RPMI8226 (cell line): ENCODE measurements around the gene IQGAP2.

Experiments used
- DNase-seq: peaks from one replicate; pipeline ENCODE4 v3.0.0-alpha.2; 2015

IQGAP2 gene

DNA sequence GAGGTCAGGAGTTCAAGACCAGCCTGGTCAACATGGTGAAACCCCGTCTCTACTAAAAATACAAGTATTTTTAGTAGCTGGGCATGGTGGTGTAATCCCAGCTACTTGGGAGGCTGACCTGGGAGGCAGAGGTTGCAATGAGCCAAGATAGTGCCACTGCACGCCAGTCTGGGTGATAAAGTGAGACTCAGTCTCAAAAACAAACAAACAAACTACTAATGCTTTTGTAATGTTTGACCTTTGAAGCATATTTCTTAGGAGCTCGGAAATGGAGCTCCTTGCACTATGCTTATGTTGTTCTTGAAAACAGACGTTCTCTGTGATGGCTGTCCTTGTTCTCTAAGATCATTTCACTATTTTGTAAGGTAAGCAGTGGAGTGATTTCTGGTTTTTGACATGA is 214.1 kb downstream of the IQGAP2 start:
- DNase-seq = no peak

DNA sequence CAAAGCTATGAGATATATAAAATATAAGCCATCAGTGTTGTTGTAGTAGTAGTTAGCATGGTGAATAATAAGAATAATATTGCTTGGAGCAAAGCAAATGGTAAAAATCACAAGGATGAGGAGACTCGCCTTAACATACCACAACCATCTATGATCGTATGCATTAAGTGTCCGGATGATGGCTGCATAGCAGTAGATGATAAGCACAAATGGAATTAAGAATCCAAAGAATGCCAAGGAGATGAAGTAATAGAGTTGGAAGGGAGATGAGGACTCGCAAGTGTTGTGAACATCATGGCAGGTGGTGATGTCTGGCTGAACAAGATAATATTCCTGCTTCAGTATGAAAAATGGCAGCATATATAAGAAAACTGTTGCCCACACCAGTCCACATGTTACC is 214.6 kb downstream of the IQGAP2 start:
- DNase-seq = no peak

DNA sequence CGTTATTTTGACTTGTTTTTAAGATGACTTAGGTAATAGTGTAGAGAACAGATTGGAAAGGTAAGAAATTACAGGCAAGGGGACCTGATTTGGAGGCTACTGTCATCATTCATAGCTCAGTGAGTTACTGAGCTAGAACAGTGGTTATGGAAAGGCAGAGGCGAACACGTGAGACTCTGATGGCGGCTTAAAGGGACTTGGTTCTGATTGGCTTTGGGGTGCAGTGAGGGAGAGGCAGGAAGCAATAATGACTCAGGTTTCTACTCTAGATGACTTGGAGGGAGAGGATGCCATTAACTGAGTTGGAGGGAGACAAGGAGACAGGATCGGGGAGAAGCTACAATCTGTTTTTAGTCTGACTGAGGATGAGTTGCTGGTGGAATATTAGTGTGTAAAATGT is 217.1 kb downstream of the IQGAP2 start:
- no peak for DNase-seq

DNA sequence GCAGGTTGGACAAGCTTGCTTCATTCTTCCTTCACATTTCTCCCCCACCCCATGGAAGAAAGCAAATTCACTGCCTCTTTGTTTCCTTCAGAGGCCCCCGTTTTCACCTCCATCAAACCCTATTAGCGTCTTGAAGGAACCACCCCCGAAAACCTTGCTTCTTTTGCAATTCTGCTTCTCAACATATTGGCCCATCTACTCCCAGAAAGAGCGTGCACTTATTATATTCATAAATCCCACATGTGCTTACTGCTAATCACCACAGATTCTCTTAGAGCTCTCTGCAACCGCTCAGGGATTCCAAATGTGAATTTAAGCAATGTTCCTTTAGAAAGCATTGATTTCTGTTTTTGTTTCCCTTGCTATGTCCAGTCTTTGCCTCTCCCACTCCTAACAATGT is 219.0 kb downstream of the IQGAP2 start:
- no peak for DNase-seq

DNA sequence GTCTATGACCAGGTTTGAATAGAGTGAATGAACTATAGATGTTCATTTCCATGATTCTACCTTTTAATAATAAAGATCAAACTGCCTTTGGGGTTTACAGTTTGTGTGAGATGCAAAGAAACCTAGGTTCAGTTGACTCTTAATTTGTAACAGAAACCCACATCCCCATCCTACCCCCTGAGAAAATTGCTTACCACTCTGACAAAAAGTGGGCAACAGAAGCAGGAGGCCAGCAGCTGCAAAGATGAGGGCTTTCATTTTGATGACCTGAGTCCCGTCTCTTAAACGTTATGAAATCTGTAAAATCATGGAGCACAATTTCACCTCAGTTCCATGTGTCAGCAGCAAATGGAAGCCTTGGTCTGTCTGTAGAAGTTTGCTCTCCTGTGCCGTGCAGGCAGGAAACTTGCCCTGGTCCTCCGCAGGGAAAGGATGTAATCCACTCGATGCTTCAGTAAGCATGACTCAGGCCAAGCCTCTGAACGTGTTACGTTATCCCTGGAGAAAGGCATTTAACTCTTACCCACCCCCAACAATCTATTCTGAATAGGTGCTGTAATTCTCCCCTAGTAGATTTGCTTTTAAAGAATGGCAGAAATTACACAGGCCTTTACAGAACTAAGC is 220.0 kb downstream of the IQGAP2 start, which contains the start of gene F2RL2:
Gene F2RL2, minus strand, starts transcription at position 431 of the 624 bp plus-strand sequence. Its CDS starts 173 bp downstream, at position 258.
- no peak for DNase-seq

DNA sequence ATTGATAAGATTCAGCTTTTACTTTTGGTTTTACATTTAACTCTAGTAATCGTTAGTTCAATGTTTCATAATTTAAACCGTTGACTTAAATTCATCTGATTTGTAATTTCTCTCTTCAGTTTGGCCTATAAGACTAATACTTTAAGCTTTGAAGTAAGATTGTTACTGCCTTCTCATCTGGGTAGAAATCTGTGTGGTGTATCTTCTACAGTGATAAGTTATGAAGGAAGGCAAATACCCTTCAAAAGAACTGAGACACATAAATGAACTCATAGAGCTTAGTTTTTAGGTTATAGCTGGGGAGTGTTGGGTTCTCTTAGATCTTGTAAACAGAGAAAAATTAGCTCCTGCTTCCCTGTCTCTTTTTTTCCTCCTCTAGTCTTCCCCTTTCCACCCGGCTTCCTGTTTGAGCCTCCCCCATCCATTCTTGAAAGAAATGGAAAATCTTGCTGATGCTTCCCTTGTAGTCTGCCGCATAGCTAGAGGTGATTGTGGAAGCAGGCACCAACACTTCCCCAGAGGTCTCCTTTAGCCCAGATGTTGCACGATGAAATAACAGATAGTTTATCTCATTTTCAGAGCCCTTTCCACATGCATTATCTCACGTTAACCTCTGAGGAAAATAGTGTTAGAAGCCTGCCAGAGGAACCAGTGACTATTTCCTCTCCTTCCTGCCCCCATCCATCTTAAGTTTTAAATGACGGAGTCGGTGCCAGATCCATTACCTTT is 222.2 kb downstream of the IQGAP2 start:
- DNase-seq = no peak

DNA sequence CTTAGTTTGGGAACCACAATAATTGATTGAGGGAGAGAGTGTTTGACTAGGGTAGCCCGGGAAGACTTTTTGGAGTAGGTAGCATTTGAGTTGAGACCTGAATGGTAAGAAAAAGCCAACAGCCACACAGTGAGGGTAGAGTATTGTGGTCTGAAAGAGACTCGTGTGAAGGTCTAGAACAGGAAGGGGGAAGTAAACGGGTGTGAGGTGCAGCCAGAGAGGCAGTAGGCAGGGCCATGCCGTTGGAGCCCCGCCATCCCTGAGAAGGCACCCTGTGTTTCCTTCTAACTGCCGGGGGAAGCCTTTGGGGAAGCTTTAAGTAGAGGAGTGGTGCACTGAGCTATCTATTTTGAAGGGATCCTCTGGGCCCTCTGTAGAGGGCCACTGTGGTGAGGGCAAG is 223.7 kb downstream of the IQGAP2 start:
- DNase-seq = no peak

DNA sequence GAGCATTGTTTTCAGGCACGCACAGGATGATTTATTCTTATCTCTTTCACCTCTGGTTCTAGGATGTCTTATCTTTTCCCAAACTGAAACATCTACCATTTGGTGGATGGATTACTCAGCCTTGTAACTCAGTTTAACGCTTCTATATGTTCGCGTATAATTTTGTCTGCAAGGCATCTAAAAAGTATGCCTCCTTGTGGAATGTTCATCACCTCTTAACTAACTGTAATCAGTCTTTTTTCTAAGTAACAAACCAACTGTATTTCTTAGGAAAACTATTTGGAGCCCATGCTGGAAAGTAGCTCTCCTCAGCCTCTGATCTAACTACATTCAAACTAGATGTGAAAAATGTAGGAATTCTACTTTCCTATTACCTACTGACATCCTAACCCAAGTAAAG is 231.6 kb downstream of the IQGAP2 start:
- DNase-seq = no peak

DNA sequence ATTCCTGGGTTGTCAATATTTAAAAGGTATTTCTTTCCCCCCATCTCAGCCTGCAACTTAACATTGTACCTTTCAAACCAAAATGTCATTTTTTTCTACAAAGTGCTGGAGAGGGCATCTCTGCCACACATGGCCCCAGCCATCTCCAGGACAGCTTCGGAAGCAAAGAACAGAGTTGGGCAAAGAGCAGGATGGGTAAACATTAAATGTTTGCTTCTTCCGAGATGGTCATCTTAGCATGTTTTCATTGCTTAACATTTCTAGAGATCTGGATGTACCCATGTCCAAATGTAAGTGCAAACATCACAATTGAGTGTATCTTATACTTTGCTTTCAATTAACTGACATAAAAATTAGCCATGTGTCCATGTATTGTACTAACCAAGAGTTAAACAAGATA is 234.4 kb downstream of the IQGAP2 start:
- DNase-seq = no peak

DNA sequence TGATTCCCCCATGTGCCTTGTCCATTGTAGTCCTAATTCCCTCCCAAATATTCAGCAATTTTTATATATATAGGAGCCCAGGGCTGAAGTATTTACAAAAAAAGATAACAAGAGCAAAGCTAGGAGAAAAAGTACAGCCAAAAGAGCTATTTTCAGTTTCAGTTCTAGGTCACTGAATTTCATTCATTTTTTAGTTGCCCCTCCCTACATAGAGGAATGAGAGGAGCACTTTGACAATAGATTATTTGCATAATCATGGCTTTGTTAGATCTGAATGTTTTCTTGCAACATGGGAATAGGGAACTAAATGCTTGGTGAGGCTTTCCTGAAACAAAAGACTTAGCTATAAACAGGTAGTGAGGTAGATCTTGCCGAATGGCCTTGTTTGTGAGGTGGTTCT is 235.4 kb downstream of the IQGAP2 start:
- peak; percentile 18 for DNase-seq

DNA sequence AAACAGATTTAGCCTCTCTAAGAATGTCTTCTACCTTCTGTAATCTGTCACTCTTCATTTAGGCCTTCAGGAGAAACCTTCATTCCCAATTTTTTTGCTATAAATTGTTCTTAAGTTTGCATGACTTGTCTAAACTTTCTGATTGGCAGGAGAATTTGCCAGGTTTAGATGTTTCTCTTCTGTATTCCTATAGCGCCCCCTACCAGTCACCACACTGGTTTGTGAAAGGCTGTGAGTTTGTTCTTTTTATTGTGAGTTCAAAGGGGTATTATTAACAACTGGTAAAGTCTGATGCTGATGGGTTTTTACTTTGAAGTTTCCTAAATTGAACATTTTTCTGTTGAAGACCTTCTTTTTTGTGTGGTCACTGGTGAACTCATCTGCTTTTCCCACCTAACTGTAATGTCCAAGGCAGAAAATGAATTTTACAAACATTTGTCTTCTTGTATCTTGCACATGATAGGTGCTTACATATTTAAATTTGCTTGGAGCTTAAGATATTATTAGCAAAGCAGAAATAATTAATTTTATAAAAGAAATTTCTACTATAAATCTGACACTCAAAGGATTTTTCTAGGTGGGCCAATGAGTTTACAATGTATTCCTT is 238.5 kb downstream of the IQGAP2 start:
- DNase-seq = peak; percentile 83

DNA sequence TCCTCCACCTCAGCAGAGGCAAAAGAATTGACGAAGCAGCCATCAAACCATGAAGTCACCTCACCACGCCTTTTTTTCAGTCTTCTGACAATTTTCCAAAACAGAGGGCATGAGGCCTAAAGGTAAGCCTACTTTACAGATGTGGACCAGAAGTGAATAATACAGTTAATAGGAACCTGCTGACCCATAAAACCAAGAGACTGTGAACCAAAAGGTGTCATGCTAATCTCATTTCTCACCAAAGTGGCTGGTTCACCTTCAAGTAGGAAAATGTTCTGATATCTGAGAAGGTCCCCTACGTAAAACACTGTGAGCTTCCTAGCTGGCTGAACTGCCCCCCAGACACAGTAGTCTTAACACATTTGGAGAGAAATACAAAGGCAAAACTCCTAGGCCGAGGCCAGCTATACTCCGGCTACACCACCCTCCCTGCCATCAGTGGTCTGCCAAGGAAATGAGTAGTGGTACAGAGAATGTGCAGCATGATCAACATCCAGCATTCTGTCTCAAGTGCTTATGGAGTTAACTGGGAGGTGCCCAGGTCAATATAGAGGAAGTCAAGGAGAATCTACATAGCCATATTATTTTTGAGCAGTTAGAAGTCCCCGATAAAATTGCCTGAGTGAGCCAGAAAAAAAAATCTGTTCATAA is 239.4 kb downstream of the IQGAP2 start:
- no peak for DNase-seq

DNA sequence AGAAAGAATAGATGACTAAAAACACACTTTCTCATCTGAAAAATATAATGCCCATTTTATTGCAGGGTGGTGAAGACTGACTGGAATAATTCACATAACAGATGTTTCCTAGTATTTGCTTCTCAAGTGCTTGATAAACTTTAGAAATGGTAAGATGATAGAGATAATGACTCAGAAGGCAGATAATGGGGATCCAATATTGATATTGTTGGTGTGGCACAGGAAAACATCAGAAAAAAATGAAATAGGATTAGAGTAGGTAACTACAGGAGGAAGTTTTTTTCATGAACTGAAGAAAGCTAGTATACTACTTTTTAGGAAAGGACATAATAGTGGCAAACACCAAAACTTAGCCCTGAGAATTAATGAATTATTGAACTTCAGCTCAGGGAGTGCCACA is 240.3 kb downstream of the IQGAP2 start:
- no peak for DNase-seq

DNA sequence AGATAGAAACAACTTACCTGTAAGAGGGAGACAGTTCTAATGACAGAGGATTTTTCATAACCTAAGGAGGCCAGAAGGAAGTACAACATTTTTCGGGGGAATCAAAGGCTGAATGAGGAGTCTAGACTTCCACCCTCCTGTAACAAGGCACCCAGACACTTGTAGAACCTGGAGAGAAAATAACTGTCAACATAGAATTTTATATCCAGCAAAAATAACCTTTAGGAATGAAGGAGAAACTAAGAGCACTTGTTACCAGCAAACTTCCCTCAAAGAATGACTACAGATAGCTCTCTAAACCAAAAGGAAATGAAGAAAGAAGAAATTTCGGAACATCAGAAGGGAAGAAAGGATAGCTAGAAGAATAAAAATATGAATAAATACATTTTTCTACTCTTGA is 246.1 kb downstream of the IQGAP2 start:
- no peak for DNase-seq

DNA sequence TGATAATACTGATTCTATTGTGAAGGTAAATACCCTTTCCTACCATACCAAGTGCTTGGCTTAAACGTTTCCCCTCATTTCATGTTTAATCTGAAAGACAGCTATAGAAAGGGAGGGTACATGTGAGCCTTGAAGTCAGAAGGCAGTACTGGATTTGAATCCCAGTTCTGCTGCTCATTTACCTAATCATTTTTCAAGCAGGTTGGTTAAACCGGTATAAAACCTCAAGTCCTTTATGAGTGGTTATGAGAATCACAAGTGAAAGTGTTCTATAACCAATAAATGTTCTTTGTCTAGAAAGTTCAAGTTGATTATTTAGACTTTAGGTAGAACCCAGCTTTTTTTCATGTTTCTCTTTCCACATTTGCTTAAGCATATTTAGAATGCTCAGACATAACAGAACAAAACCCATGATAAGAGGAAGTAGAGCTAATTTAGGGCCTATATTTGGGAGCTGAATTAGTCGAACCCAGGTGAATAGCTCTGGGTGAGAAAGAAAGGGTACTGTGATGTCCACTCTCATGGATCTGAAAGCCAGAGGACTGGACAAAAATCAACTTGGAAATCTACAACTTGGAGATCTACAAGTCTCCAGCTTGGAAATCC is 249.8 kb downstream of the IQGAP2 start:
- DNase-seq = no peak

DNA sequence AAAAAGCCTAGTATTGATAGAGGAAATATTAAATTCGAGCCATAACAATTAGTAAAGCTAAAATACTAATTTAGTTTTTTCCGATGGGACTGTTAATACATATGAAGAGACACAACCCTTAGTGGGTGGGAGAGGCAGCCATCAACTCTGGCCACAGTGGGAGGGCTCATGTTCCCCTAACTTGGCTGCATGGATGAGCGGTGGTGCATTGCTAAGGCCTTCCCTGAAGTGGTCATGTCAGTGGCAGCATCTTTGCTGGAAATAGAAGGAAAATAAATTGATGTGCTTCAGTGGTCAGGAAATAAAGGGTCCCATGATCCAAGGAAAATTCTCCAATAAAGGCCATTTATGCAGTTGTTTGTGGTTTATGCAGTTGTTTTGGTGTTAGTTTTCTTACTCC is 254.0 kb downstream of the IQGAP2 start:
- no peak for DNase-seq

DNA sequence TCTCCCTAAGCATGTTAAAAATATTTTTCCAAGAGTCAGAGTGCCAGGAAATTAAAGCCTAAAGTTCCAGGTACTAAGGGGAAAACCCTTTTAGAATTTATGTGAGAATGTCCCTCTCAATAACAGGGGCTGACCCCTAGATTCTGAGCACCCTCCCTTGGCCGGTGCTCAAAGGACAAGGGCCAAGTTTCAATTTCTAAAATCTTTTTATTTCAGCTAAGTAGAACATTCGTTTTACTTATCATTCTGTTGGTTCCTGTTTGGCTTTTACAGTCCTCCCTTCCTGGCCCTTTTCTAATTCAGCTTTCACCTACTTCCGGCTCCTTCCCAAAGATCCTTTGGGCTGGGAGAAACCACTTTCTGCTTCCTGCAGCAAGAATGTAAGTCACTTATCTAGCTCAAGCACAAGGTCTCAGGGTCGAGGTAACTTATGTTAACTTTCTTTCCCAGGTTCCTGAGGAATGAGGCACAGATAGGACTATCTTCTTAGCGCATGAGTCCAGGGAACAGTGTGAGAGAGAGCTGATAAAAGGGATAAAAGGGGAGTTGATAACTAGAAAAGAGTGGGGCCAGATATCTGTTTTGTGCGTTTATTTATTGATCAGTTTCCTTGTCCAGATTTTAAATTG is 254.7 kb downstream of the IQGAP2 start:
- no peak for DNase-seq

DNA sequence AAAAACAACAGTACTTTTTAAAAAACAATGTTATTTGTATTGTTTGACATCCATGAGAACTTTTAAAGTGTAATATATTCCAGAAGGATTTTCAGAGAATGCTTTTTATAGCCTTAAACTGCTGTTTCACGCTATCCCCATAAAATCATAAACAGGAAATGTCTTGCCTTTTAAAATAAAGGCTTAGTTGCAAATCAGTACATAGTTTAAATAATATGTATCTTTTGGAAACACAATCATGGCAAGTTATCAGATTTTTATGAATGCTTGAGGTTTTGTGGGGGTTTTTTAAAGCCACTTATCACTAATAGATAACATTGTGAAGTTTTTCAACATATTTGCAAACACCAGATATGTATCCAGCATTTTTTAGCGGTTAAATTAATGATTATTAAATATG is 257.3 kb downstream of the IQGAP2 start:
- DNase-seq = no peak

DNA sequence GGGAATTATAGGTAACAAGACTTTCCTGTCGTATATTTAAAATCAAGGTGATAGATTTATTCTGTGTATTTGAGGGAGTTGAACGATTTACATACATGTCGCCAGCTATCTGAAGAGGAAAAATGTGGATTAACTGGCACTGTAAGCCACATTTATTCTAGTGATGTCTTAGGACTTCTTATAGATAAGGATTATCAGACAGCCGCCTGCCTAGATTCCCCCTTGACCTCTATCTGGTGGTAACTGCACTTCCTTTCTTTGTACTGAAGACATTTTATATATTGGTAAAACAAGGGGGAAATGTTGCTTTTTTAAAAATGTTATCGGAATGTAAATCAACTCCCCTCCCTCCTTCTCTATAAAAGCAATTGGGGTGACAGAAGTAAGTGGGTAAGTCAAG is 259.4 kb downstream of the IQGAP2 start:
- no peak for DNase-seq

DNA sequence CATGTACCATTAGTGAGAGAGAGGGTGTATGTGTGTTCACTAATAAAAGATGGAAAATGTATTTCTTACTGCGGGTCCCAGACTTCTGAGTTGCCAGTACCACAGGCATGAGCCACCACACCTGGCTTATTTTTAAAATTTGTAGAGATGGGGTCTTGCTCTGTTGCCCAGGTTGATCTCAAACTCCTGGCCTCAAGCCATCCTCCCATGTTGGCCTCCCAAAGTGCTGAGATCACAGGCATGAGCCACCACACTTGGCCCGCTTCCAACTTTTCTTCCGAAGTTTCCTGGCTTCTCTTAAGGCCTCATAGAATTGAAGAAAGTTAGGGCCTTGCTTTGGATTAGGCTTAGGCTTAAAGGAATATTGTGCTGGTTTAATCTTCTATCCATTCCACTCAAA is 260.5 kb downstream of the IQGAP2 start:
- DNase-seq = no peak

DNA sequence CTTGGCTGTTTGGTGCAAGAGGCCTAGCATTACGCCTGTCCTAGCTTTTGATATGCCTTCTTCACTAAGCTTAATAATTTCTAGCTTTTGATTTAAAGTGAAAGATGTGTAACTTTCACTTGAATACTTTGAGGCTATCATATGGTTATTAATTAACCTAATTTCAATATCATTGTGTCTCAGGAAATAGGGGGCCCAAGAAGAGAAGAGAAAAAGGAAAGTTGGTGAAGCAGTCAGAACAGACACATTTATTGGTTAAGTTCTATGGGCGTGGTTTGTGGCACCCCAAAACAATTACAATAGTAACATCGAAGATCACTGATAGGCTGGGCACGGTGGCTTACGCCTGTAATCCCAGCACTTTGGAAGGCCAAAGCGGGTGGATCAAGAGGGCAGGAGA is 261.0 kb downstream of the IQGAP2 start:
- no peak for DNase-seq

DNA sequence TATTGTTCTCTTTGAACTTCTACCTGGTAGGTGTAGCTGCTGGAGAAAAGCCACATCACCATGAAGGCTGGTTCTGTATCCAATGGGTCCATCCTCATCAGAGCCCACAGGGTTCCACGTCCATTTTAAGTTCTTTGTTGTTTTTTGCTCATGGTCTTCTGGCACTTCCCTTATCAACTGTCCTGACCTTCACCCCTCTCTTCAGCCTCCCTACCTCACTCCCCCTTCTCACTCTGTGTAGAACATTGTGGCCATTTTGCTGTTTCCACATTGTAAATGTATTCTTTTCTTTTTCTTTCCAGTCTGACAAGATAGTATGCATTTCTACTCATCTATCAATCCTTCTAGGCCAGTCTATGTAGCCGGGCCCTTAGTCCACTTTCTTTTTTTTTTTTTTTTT is 264.4 kb downstream of the IQGAP2 start:
- no peak for DNase-seq

DNA sequence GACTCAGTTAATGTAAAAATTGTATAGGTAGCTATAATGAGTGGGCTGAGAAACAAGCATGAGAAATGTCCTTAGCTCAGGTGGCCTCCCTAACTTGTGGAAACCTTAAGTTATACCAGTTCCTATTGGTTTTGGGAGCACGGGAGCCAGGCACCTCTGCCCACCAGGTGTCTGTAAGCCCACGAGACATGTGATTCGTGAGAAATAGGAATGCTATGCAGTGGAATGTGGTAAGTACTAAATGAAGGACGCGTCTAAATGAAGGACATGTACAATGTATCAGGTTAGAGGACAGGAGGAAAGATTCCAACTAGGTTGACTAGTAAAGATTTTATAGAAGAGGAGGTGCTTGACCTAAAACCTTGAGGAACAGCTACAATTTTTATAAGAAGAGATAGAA is 266.2 kb downstream of the IQGAP2 start:
- no peak for DNase-seq
